ENCODE measurements around the gene RMI2. TPM values are rescaled to one million over a fixed set of nuclear protein-coding genes. Genes with fewer than 3 reads are reported as not detected.
A peak's percentile ranks its signal among the peaks of the same experiment; 100 is the strongest.

The RMI2 gene
- total RNA-seq, 1 donor from 2014 or later: 2.6 TPM

DNA sequence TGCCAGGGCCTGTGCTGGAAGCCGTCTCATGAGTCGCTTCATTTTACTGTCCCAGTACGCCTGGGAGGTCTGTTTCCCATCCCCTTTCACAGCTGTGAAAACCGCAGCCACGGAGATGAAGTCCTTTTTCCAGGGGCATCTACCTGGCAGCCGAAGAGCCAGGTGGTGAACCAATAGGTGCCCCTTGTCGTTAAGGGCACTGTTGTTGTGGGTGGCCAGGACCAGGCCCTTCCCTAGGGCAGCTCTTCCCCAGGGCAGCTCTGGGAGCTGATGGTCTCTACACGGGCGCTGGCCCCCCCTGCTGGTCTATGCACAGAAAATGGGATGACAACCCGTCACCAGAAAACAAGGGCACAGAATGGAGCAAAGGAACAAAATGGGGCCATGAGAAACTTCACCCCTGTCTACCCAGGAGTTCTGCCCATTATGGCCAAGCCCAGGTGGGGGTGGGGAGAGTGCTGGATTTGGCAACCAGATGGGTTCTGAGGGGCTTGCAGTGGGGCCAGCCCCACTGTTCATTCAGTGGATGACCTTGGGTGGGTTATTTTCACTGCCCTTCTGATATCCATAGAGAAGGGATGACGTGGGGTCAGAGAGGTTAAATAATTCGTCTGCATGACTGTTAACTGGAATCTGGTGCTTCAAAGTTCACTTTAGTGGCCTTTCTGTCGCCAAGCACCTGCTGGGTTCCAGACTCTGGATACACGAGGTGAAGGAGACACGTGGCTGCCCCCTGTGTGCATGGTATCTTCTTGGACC is 11.5 kb downstream of the RMI2 start:
- no peak overlapping the region for H3K4me3 ChIP-seq (ENCODE audit: low read depth, low read length)
- TF ChIP-seq, protein P1, sequence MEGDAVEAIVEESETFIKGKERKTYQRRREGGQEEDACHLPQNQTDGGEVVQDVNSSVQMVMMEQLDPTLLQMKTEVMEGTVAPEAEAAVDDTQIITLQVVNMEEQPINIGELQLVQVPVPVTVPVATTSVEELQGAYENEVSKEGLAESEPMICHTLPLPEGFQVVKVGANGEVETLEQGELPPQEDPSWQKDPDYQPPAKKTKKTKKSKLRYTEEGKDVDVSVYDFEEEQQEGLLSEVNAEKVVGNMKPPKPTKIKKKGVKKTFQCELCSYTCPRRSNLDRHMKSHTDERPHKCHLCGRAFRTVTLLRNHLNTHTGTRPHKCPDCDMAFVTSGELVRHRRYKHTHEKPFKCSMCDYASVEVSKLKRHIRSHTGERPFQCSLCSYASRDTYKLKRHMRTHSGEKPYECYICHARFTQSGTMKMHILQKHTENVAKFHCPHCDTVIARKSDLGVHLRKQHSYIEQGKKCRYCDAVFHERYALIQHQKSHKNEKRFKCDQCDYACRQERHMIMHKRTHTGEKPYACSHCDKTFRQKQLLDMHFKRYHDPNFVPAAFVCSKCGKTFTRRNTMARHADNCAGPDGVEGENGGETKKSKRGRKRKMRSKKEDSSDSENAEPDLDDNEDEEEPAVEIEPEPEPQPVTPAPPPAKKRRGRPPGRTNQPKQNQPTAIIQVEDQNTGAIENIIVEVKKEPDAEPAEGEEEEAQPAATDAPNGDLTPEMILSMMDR (IDR thresholded peaks at IDR 0.05; ENCODE audit: insufficient read depth, low read length, severe bottlenecking): peak; percentile 56
- no peak for FAIRE-seq
- H3K36me3 ChIP-seq (ENCODE audit: control insufficient read depth, insufficient read depth, low read length): no peaks in the 10 kb centered on the region
- H3K27me3 ChIP-seq (ENCODE audit: control insufficient read depth, insufficient read depth, low read length): peaks cover 1% of the 10 kb centered on the region
- DNase-seq (ENCODE audit: low read depth): no peak

DNA sequence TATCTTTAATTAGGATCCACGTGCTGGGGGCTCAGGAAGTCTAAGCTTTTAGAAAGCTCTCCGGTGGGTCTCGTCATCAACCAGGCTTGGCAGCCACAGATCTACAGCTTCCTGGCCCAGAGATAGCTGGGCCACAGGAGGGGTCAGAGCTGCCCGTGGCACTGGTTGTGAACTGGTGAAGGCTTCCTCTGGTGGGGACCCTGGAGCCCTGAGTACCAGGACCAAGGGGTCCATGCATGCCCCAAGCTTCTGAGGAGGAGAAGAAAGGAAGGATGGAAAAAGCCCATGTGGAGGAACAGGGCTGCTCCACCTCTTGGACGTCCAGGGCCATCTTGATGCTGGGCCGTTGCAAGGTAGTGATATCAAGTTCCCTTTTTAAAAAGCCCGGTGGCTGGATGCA is 13.3 kb downstream of the RMI2 start:
- no peak overlapping the region for H3K4me3 ChIP-seq (ENCODE audit: low read depth, low read length)
- H3K36me3 ChIP-seq (ENCODE audit: control insufficient read depth, insufficient read depth, low read length): no peaks in the 10 kb centered on the region
- TF ChIP-seq, protein P1 (IDR thresholded peaks at IDR 0.05; ENCODE audit: insufficient read depth, low read length, severe bottlenecking): no peak
- H3K27me3 ChIP-seq (ENCODE audit: control insufficient read depth, insufficient read depth, low read length): peaks cover 1% of the 10 kb centered on the region
- DNase-seq (ENCODE audit: low read depth) (no peak), FAIRE-seq (no peak)

DNA sequence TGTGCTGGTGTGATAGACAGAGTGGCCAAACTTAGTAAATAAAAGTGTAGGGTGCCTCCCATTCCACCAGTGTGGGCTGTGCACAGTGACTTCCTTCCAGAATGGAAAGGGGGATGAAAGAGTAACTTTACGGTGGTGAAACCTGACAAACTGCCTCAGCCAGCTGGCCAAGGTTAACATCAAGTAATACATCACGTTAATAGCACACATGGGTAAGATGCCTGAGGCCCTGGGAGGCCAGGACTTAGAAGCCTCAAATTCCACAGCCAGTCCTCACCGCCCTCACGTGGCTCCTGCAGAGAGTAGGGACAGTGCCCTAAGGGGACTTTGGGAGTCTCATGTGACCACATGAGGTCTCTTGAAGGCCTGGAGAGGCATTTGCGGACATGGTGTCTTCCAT is 14.1 kb downstream of the RMI2 start:
- no peaks in the 10 kb centered on the region for H3K36me3 ChIP-seq (ENCODE audit: control insufficient read depth, insufficient read depth, low read length)
- FAIRE-seq (no peak), DNase-seq (ENCODE audit: low read depth) (peak; percentile 79)
- no peak overlapping the region for H3K4me3 ChIP-seq (ENCODE audit: low read depth, low read length)
- TF ChIP-seq, protein P1 (IDR thresholded peaks at IDR 0.05; ENCODE audit: insufficient read depth, low read length, severe bottlenecking): no peak
- H3K27me3 ChIP-seq (ENCODE audit: control insufficient read depth, insufficient read depth, low read length): peaks cover 1% of the 10 kb centered on the region

DNA sequence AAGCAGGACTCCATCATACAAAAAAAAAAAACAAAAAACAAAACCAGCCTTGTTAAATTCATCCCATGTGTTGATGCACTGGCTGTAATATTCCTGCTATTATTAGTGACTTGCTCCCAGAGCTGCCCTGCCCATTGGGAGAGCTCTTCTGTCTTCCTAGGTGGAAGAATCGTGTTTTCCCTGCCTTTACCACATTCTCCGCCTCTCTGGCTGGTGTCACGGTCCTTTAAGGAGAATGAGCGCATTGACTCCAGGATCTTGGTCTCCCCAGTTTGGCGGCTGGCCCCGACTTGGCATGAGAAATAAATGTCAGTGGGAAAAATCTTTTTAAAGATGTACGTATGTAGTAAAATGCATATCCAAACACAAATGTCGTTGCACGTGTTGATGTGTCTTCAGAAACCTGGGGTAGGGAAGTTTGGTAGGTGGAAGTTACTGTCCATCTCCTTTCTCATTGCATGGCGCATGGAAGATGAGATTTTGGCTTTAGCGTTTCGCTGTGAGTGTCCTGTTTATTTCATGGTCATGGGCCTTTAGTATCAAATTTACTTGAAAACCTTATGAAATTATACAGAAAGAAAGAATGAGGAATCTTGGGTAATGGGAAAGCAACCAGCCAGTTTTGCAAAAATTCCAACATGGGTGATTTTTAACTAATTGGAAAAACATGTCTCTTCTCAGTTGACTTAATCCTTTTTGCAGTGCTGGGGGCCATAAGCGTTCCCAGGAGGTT is 15.5 kb downstream of the RMI2 start:
- H3K27me3 ChIP-seq (ENCODE audit: control insufficient read depth, insufficient read depth, low read length): peaks cover 1% of the 10 kb centered on the region
- H3K36me3 ChIP-seq (ENCODE audit: control insufficient read depth, insufficient read depth, low read length): no peaks in the 10 kb centered on the region
- H3K4me3 ChIP-seq (ENCODE audit: low read depth, low read length): no peak overlapping the region
- FAIRE-seq (no peak), DNase-seq (ENCODE audit: low read depth) (no peak)
- TF ChIP-seq, protein P1 (IDR thresholded peaks at IDR 0.05; ENCODE audit: insufficient read depth, low read length, severe bottlenecking): no peak

DNA sequence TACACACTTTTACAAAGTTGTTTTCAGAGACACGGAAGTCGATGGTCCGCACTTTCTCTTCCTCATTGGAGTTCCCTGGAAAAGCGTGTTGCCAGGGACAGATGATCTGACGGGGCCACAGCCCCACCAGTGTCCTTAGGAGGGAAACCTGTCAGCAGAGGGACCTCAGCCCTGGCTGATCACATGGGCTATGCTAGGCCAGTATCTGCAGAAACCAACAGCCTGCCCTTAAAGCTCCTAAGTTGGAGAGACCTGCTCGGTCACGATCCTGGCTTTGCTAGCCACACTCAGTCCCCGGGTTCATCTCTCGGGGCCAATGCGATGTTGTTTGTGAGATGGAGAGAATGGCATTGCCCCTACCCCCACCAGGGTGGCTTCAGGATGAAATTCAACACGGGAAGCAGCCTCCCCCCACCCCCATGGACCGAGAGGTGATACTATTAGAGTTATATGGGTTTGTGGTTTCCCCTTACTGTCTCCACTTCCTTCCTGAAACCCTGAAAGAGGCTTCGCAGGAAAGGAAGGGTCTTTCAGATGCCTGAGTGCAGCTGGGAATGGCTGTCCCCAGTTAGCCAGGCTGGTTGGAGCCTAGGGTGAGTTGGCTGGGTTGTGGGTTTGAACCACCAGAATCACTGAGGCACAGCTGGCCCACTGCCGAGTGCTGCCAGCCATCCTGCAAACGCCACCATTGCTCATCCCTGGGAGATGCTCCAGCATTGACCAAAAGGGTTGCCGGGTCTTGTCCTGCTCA is 16.6 kb downstream of the RMI2 start:
- TF ChIP-seq, protein P1 (IDR thresholded peaks at IDR 0.05; ENCODE audit: insufficient read depth, low read length, severe bottlenecking): no peak
- no peaks in the 10 kb centered on the region for H3K36me3 ChIP-seq (ENCODE audit: control insufficient read depth, insufficient read depth, low read length)
- DNase-seq (ENCODE audit: low read depth) (no peak), FAIRE-seq (no peak)
- H3K27me3 ChIP-seq (ENCODE audit: control insufficient read depth, insufficient read depth, low read length): peaks cover 1% of the 10 kb centered on the region
- H3K4me3 ChIP-seq (ENCODE audit: low read depth, low read length): no peak overlapping the region
